ENCODE measurements around the gene KANSL1. TPM values are rescaled to one million over a fixed set of nuclear protein-coding genes. Genes with fewer than 3 reads are reported as not detected.

KANSL1 gene
- total and polyA plus RNA-seq, 5 donors from 2014 or later: 9.1 to 295 (median 11.3) TPM

DNA sequence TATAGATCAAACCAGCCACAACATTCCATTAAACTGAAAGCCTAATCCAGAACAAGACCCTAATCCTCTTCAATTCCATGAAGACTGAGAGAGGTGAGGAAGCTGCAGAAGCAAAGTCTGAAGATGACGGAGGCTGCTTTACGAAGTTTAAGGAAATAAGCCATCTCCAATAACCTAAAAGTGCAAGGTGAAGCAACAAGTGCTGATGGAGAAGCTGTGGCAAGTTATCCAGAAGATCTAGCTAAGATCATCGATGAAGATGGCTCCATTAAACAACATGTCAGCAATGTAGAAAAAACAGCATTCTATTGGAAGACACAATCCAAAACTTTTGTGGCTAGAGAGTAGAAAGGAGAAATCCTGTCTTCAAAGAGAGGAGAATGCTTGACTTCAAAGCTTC lies 69.6 kb downstream of the KANSL1 start:
- Mint-ChIP-seq H3K9me3 (peaks cover 0 to 2% (median 0%) of the 10 kb centered on the region in 7 donors), H3K27me3 (no peaks in the 10 kb centered on the region), H3K36me3 (peaks cover 13% of the 10 kb centered on the region), H3K4me1 (peaks cover 62 to 93% (median 82%) of the 10 kb centered on the region in 4 donors), H3K4me3 (peak overlapping the region in 1 of 4 donors; percentile 66), H3K27ac (peak overlapping the region in 2 of 3 donors; percentile 37 to 78)
- Histone ChIP-seq H3K4me3 (ENCODE audit: low read depth, low read length) (peak overlapping the region; percentile 15), H3K27me3 (ENCODE audit: control insufficient read depth, insufficient read depth, low read length) (no peaks in the 10 kb centered on the region), H3K4me1 (ENCODE audit: control insufficient read depth, insufficient read depth, low read length, poor library complexity, severe bottlenecking) (peaks cover 53% of the 10 kb centered on the region), H3K9me3 (ENCODE audit: control insufficient read depth in 2 of 2, low read length in 2 of 2) (no peaks in the 10 kb centered on the region), H3K36me3 (ENCODE audit: control insufficient read depth, insufficient read depth, low read length) (no peaks in the 10 kb centered on the region), H3K27ac (ENCODE audit: insufficient read depth, low read length, poor library complexity, severe bottlenecking) (no peak overlapping the region)
- no peak for DNase-seq
- ATAC-seq (ENCODE audit: low read depth in 2 of 2): no peak

DNA sequence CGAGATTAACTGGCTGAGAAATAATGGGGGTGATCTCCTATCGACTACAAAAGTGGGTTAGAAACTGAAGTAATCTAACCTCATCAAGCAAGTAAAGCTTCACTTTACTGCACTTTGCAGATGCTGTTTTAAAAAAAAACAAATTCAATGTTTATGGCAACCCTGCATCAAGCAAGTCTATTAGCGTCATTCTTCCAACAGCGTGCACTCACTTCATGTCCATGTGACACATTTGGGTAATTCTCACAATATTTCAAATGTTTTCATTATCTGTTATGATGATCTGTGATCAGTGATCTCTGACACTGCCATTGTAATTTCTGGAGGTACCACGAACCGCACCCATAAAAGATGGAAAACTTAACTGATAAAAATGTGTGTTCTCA lies 70.8 kb downstream of the KANSL1 start:
- H3K27ac Mint-ChIP-seq: peak overlapping the region; percentile 69 to 84 (median 83)
- DNase-seq: no peak
- Histone ChIP-seq H3K27me3 (ENCODE audit: control insufficient read depth, insufficient read depth, low read length) (no peaks in the 10 kb centered on the region), H3K27ac (ENCODE audit: insufficient read depth, low read length, poor library complexity, severe bottlenecking) (no peak overlapping the region), H3K4me3 (ENCODE audit: low read depth, low read length) (peak overlapping the region; percentile 63), H3K4me1 (ENCODE audit: control insufficient read depth, insufficient read depth, low read length, poor library complexity, severe bottlenecking) (peaks cover 51% of the 10 kb centered on the region), H3K9me3 (ENCODE audit: control insufficient read depth in 2 of 2, low read length in 2 of 2) (no peaks in the 10 kb centered on the region), H3K36me3 (ENCODE audit: control insufficient read depth, insufficient read depth, low read length) (no peaks in the 10 kb centered on the region)
- H3K9me3 Mint-ChIP-seq: peaks cover 0 to 2% (median 0%) of the 10 kb centered on the region in 7 donors
- peak in 1 of 2 donors; percentile 23 for ATAC-seq (ENCODE audit: low read depth in 2 of 2)
- no peaks in the 10 kb centered on the region for H3K27me3 Mint-ChIP-seq
- peaks cover 60 to 91% (median 79%) of the 10 kb centered on the region in 4 donors for H3K4me1 Mint-ChIP-seq
- peaks cover 5% of the 10 kb centered on the region for H3K36me3 Mint-ChIP-seq
- peak overlapping the region; percentile 39 to 71 (median 48) for H3K4me3 Mint-ChIP-seq

DNA sequence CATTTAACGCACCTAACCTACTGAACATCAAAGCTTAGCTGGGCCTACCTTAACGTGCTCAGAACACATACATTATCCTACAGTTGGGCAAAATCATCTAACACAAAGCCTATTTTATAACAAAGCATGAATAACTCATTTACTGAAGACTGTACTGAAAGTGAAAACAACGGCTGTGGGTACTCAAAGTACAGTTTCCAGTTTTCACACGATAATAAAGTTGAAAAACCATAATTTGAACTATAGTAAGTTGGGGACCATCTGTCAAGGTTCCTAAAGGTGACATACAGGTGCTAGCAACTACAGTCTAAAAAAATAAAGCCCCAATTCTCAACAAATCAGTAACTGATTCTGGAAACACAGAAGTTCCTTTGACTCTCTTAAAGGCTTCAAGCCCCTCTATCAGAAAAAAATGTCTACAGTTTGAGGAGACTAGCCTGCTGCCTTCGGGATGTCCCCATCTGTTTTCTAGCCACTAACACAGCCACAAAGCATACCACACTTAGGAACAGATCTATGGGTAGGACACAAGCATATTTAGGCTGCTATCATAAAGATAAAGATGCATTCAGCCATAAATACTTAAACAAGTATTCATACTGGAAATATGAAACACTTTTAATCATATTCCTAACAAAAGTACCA lies 71.3 kb downstream of the KANSL1 start:
- peak overlapping the region; percentile 39 to 71 (median 48) for H3K4me3 Mint-ChIP-seq
- H3K9me3 Mint-ChIP-seq: peaks cover 0 to 2% (median 0%) of the 10 kb centered on the region in 7 donors
- peaks cover 51% of the 10 kb centered on the region for H3K4me1 ChIP-seq (ENCODE audit: control insufficient read depth, insufficient read depth, low read length, poor library complexity, severe bottlenecking)

DNA sequence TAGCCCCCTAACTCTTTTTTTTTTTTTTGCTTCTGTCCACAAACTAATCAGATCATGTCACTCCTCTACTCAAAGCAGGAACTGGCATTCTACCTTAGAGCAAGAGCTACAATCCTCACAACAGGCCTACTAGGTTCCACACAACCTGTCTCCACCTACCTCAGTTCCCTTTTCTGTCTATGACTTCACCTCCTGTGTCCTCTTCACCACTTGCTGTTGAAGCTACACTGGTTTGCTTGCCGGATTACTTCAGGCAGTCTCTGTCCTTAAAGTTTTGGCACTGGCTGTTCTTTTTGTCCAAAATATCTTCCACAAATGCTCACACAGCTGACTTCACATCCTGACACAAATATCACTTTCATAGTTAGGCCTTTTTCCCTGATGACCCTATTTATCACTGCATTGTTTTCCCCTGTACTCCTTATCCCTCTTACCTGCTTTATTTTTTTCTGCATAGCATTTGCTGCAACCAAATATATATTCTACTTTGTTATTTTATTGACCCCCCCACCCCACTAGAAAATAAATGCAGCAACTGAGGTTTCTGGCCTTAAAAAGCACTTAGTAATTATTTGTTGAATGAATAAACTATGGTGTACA lies 72.0 kb downstream of the KANSL1 start:
- no peaks in the 10 kb centered on the region for H3K27me3 ChIP-seq (ENCODE audit: control insufficient read depth, insufficient read depth, low read length)
- ATAC-seq (ENCODE audit: low read depth in 2 of 2) (no peak), DNase-seq (no peak)
- H3K9me3 ChIP-seq (ENCODE audit: control insufficient read depth in 2 of 2, low read length in 2 of 2): no peaks in the 10 kb centered on the region
- Mint-ChIP-seq H3K27ac (peak overlapping the region; percentile 69 to 84 (median 83)), H3K36me3 (peaks cover 5% of the 10 kb centered on the region), H3K27me3 (no peaks in the 10 kb centered on the region), H3K4me1 (peaks cover 49 to 90% (median 77%) of the 10 kb centered on the region in 4 donors), H3K4me3 (peak overlapping the region in 3 of 4 donors; percentile 39 to 71 (median 40)), H3K9me3 (peaks cover 0 to 2% (median 0%) of the 10 kb centered on the region in 7 donors)
- H3K4me1 ChIP-seq (ENCODE audit: control insufficient read depth, insufficient read depth, low read length, poor library complexity, severe bottlenecking): peaks cover 51% of the 10 kb centered on the region
- H3K36me3 ChIP-seq (ENCODE audit: control insufficient read depth, insufficient read depth, low read length): no peaks in the 10 kb centered on the region
- peak overlapping the region; percentile 63 for H3K4me3 ChIP-seq (ENCODE audit: low read depth, low read length)
- no peak overlapping the region for H3K27ac ChIP-seq (ENCODE audit: insufficient read depth, low read length, poor library complexity, severe bottlenecking)

More for the DNA sequence above, 71.3 kb downstream of the KANSL1 start:
- Mint-ChIP-seq H3K27me3 (no peaks in the 10 kb centered on the region), H3K36me3 (peaks cover 5% of the 10 kb centered on the region), H3K4me1 (peaks cover 56 to 91% (median 80%) of the 10 kb centered on the region in 4 donors), H3K27ac (peak overlapping the region; percentile 69 to 84 (median 83))
- Histone ChIP-seq H3K9me3 (ENCODE audit: control insufficient read depth in 2 of 2, low read length in 2 of 2) (no peaks in the 10 kb centered on the region), H3K36me3 (ENCODE audit: control insufficient read depth, insufficient read depth, low read length) (no peaks in the 10 kb centered on the region), H3K27me3 (ENCODE audit: control insufficient read depth, insufficient read depth, low read length) (no peaks in the 10 kb centered on the region), H3K4me3 (ENCODE audit: low read depth, low read length) (peak overlapping the region; percentile 63), H3K27ac (ENCODE audit: insufficient read depth, low read length, poor library complexity, severe bottlenecking) (peak overlapping the region; percentile 59)
- ATAC-seq (ENCODE audit: low read depth in 2 of 2): peak in 1 of 2 donors; percentile 29
- DNase-seq: peak in 1 of 3 donors; percentile 41

DNA sequence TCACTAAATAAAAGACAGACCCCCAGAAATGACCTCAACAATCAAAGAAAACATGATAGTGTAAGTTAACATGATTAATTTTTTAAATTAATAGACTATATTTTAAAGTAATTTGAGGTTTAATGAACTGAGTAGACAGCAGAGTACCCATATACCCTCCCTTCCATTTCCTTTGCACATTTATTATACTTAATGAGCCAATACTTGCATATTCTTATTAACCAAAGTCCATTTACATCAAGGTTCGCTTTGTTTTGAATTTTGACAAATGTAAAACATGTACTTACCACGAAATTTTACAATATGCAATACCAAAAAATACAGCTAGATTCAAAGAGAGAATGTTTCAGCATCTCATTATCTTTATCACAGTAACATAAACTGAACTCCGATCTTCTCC lies 72.7 kb downstream of the KANSL1 start:
- peaks cover 0 to 2% (median 0%) of the 10 kb centered on the region in 7 donors for H3K9me3 Mint-ChIP-seq
- peaks cover 5% of the 10 kb centered on the region for H3K36me3 Mint-ChIP-seq
- no peaks in the 10 kb centered on the region for H3K27me3 ChIP-seq (ENCODE audit: control insufficient read depth, insufficient read depth, low read length)
- H3K4me3 ChIP-seq (ENCODE audit: low read depth, low read length): no peak overlapping the region
- H3K27ac ChIP-seq (ENCODE audit: insufficient read depth, low read length, poor library complexity, severe bottlenecking): no peak overlapping the region
- H3K4me1 Mint-ChIP-seq: peaks cover 51 to 88% (median 77%) of the 10 kb centered on the region in 4 donors
- peaks cover 46% of the 10 kb centered on the region for H3K4me1 ChIP-seq (ENCODE audit: control insufficient read depth, insufficient read depth, low read length, poor library complexity, severe bottlenecking)
- peak overlapping the region in 3 of 4 donors; percentile 39 to 71 (median 40) for H3K4me3 Mint-ChIP-seq
- no peaks in the 10 kb centered on the region for H3K36me3 ChIP-seq (ENCODE audit: control insufficient read depth, insufficient read depth, low read length)
- no peak for ATAC-seq (ENCODE audit: low read depth in 2 of 2)
- no peaks in the 10 kb centered on the region for H3K9me3 ChIP-seq (ENCODE audit: control insufficient read depth in 2 of 2, low read length in 2 of 2)
- no peak for DNase-seq
- H3K27ac Mint-ChIP-seq: peak overlapping the region in 2 of 3 donors; percentile 83 to 84
- H3K27me3 Mint-ChIP-seq: no peaks in the 10 kb centered on the region

DNA sequence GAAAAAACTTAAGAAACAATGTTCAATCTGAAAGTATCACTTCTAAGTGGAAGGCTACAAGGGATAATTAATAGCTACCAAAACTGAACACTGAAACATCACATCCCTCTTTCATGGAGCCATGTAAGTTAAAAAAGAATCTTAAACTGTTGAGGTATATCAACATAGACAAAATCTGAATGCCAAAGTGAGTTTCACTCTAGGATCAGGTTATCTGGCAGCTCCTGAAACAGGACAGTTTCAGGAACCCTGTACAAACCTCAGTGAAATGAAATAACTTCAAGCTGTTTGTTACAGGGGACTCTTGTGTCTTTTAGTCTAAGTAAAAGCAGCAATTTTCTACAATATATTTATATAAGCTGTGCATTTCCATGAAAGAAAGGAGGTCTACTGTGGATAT lies 73.2 kb downstream of the KANSL1 start:
- Histone ChIP-seq H3K9me3 (ENCODE audit: control insufficient read depth in 2 of 2, low read length in 2 of 2) (no peaks in the 10 kb centered on the region), H3K27ac (ENCODE audit: insufficient read depth, low read length, poor library complexity, severe bottlenecking) (no peak overlapping the region), H3K27me3 (ENCODE audit: control insufficient read depth, insufficient read depth, low read length) (no peaks in the 10 kb centered on the region), H3K4me1 (ENCODE audit: control insufficient read depth, insufficient read depth, low read length, poor library complexity, severe bottlenecking) (peaks cover 44% of the 10 kb centered on the region), H3K4me3 (ENCODE audit: low read depth, low read length) (no peak overlapping the region), H3K36me3 (ENCODE audit: control insufficient read depth, insufficient read depth, low read length) (no peaks in the 10 kb centered on the region)
- Mint-ChIP-seq H3K9me3 (peaks cover 0 to 2% (median 0%) of the 10 kb centered on the region in 7 donors), H3K4me3 (peak overlapping the region in 3 of 4 donors; percentile 22 to 28 (median 27)), H3K36me3 (peaks cover 5% of the 10 kb centered on the region), H3K27ac (peak overlapping the region in 1 of 3 donors; percentile 21), H3K27me3 (no peaks in the 10 kb centered on the region), H3K4me1 (peaks cover 51 to 89% (median 78%) of the 10 kb centered on the region in 4 donors)
- DNase-seq: no peak
- ATAC-seq (ENCODE audit: low read depth in 2 of 2): no peak

DNA sequence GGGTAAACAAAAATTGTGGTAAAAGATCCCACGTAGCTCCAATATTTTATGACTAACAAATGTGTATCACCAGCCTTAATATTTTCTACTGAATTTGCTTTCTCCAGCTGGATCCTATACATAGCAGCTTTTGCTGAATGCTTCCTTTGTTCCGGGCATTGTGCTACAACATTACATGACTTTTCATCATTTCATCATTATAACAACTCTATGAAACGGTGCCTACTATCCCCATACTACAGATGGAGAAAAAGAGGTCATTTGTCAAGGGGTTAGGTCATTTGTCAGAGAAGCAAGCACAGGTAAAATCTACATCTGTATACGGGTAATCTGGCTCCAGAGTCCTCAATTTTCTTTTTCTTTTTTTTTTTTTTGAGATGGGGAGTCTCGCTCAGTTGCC lies 74.3 kb downstream of the KANSL1 start:
- ATAC-seq (ENCODE audit: low read depth in 2 of 2) (no peak), DNase-seq (no peak)
- H3K4me1 Mint-ChIP-seq: peaks cover 58 to 91% (median 79%) of the 10 kb centered on the region in 4 donors
- Histone ChIP-seq H3K9me3 (ENCODE audit: control insufficient read depth in 2 of 2, low read length in 2 of 2) (no peaks in the 10 kb centered on the region), H3K36me3 (ENCODE audit: control insufficient read depth, insufficient read depth, low read length) (peaks cover 2% of the 10 kb centered on the region), H3K27ac (ENCODE audit: insufficient read depth, low read length, poor library complexity, severe bottlenecking) (no peak overlapping the region), H3K4me3 (ENCODE audit: low read depth, low read length) (no peak overlapping the region), H3K27me3 (ENCODE audit: control insufficient read depth, insufficient read depth, low read length) (no peaks in the 10 kb centered on the region), H3K4me1 (ENCODE audit: control insufficient read depth, insufficient read depth, low read length, poor library complexity, severe bottlenecking) (peaks cover 37% of the 10 kb centered on the region)
- H3K4me3 Mint-ChIP-seq: no peak overlapping the region
- H3K36me3 Mint-ChIP-seq: peaks cover 5% of the 10 kb centered on the region
- H3K27ac Mint-ChIP-seq: peak overlapping the region in 1 of 3 donors; percentile 4
- H3K9me3 Mint-ChIP-seq: peaks cover 0 to 2% (median 0%) of the 10 kb centered on the region in 7 donors
- no peaks in the 10 kb centered on the region for H3K27me3 Mint-ChIP-seq

All from CD4-positive, CD25-positive, alpha-beta regulatory T cell (primary cell).